Upper lobe of left lung (tissue), 4 donors: ENCODE data around the gene PRKAB1.

ENCODE experiments used
- POLR2A ChIP-seq, 4 donors: fragments of 450-650 bp; IDR thresholded peaks; one replicate each; pipeline ENCODE4 v1.5.1; 2016 to 2017; ENCODE audit warnings: antibody characterized with exemption in 4 of 4, mild to moderate bottlenecking in 2 of 4
- TF ChIP-seq, protein P1 (sequence below), 6 experiments: fragments of 450-650 bp in 4 of 6; fragments of 200-600 bp in 2 of 6; sonication (generic) in 2 of 6; IDR thresholded peaks; one replicate each; pipeline ENCODE4 v1.5.1; 2016 to 2019; ENCODE audit warnings: antibody characterized with exemption in 6 of 6

DNA sequence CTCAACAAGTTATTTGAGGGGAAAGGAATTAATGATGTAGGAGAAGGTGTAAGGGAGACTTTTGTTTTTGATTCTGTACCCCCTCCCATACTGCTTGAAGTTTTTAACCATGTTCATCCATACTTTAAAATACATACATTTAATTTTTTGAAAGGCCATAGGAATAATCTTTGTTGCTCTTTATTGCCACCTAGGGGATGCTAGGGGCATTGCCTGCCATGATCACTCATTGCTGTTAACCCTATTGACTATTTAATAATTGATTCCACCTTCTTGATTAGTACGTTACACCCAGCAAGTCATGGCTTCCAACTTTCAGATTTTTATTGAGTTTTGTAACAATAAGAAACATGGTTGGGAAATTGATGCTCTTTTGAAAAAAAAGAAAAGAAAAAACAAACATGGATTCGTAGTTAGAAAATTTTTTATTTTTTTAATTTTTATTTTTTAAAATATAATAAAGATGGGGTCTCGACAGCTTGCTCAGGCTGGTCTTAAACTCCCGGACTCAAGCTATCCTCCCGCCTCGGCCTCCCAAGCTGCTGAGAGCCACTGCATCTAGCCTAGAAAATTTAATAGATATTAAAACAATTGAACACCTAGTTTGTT, 8.5 kb upstream of the PRKAB1 start:
- no peak for TF ChIP-seq POLR2A (IDR thresholded peaks at IDR 0.05)
- TF ChIP-seq, protein P1, sequence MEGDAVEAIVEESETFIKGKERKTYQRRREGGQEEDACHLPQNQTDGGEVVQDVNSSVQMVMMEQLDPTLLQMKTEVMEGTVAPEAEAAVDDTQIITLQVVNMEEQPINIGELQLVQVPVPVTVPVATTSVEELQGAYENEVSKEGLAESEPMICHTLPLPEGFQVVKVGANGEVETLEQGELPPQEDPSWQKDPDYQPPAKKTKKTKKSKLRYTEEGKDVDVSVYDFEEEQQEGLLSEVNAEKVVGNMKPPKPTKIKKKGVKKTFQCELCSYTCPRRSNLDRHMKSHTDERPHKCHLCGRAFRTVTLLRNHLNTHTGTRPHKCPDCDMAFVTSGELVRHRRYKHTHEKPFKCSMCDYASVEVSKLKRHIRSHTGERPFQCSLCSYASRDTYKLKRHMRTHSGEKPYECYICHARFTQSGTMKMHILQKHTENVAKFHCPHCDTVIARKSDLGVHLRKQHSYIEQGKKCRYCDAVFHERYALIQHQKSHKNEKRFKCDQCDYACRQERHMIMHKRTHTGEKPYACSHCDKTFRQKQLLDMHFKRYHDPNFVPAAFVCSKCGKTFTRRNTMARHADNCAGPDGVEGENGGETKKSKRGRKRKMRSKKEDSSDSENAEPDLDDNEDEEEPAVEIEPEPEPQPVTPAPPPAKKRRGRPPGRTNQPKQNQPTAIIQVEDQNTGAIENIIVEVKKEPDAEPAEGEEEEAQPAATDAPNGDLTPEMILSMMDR (IDR thresholded peaks at IDR 0.05) = peak; percentile 56 to 88 (median 68)
